H9 (cell line): ENCODE data around the gene WDR81. TPM values are rescaled to one million over a fixed set of nuclear protein-coding genes. Genes with fewer than 3 reads are reported as not detected.
A peak's percentile ranks its signal among the peaks of the same experiment; 100 is the strongest.
"Not testable (repeated sequence)": the region's sequence is repeated elsewhere in the genome, so short reads cannot be mapped to it uniquely, and the experiment has no call there.

Experiments
- DNase-seq: peaks from one replicate; pipeline ENCODE4 v3.0.0-alpha.2; 2017
- H2AFZ ChIP-seq: one replicate; pipeline ENCODE4 v1.6.1; 2013; ENCODE audit warnings: mild to moderate bottlenecking, low read length, control low read depth, moderate library complexity
- H2AK5ac ChIP-seq: 2 replicates; pipeline ENCODE4 v1.6.1; 2013; ENCODE audit warnings: low read length, control low read depth, mixed read lengths; ENCODE audit not compliant: insufficient read length
- H2BK120ac ChIP-seq: one replicate; pipeline ENCODE4 v1.6.1; 2013; ENCODE audit warnings: low read depth, mild to moderate bottlenecking, low read length, control low read depth, inconsistent platforms; ENCODE audit not compliant: poor library complexity, severe bottlenecking
- H2BK12ac ChIP-seq: 2 replicates; pipeline ENCODE4 v1.6.1; 2013; ENCODE audit warnings: low read length, control low read depth, mixed read lengths, low read depth; ENCODE audit not compliant: insufficient read length
- H2BK15ac ChIP-seq: 2 replicates; pipeline ENCODE4 v1.6.1; 2013; ENCODE audit warnings: low read depth, low read length, control low read depth
- H2BK20ac ChIP-seq: one replicate; pipeline ENCODE4 v1.6.1; 2013; ENCODE audit warnings: low read depth, mild to moderate bottlenecking, low read length, control low read depth, inconsistent platforms; ENCODE audit not compliant: poor library complexity, severe bottlenecking
- H2BK5ac ChIP-seq: 2 replicates; pipeline ENCODE4 v1.6.1; 2013; ENCODE audit warnings: low read length, control low read depth, mixed read lengths; ENCODE audit not compliant: insufficient read length
- H3K14ac ChIP-seq: 2 replicates; pipeline ENCODE4 v1.6.1; 2013; ENCODE audit warnings: low read length, control low read depth; ENCODE audit not compliant: insufficient read depth
- H3K18ac ChIP-seq: 2 replicates; pipeline ENCODE4 v1.6.1; 2013; ENCODE audit warnings: low read depth, mild to moderate bottlenecking, mixed read lengths, low read length, control low read depth; ENCODE audit not compliant: insufficient read length
- H3K23ac ChIP-seq: 2 replicates; pipeline ENCODE4 v1.6.1; 2013; ENCODE audit warnings: low read length, control low read depth, mixed read lengths, low read depth; ENCODE audit not compliant: insufficient read length
- H3K23me2 ChIP-seq: 2 replicates; pipeline ENCODE4 v1.6.1; 2013; ENCODE audit warnings: low read depth, mild to moderate bottlenecking, mixed read lengths, low read length, control low read depth; ENCODE audit not compliant: insufficient read length, poor library complexity, severe bottlenecking
- H3K27ac ChIP-seq: 2 replicates; pipeline ENCODE4 v1.5.1; 2013; ENCODE audit warnings: low read length, control low read depth, mixed read lengths, low read depth; ENCODE audit not compliant: insufficient read length
- H3K27me3 ChIP-seq: 2 replicates; pipeline ENCODE4 v1.6.1; 2013; ENCODE audit warnings: low read length, control low read depth, inconsistent platforms; ENCODE audit not compliant: insufficient read depth
- H3K4ac ChIP-seq: 2 replicates; pipeline ENCODE4 v1.6.1; 2013; ENCODE audit warnings: low read depth, mild to moderate bottlenecking, control low read depth, inconsistent platforms, low read length, moderate library complexity
- H3K4me1 ChIP-seq: 2 replicates; pipeline ENCODE4 v1.6.1; 2013; ENCODE audit warnings: low read length, control low read depth, inconsistent platforms; ENCODE audit not compliant: insufficient read depth
- H3K4me2 ChIP-seq: 2 replicates; pipeline ENCODE4 v1.6.1; 2013; ENCODE audit warnings: low read length, control low read depth, mixed read lengths; ENCODE audit not compliant: insufficient read length, insufficient read depth
- H3K56ac ChIP-seq: 2 replicates; pipeline ENCODE4 v1.6.1; 2013; ENCODE audit warnings: low read depth, mild to moderate bottlenecking, mixed read lengths, low read length, control low read depth; ENCODE audit not compliant: insufficient read length
- H3K79me1 ChIP-seq: 2 replicates; pipeline ENCODE4 v1.6.1; 2013; ENCODE audit warnings: low read depth, mild to moderate bottlenecking, moderate library complexity, low read length, control low read depth, inconsistent platforms; ENCODE audit not compliant: insufficient read depth, poor library complexity, severe bottlenecking
- H3K79me2 ChIP-seq: 2 replicates; pipeline ENCODE4 v1.6.1; 2013; ENCODE audit warnings: low read length, control low read depth, inconsistent platforms; ENCODE audit not compliant: insufficient read depth
- H3K9ac ChIP-seq: 2 replicates; pipeline ENCODE4 v1.6.1; 2013; ENCODE audit warnings: low read length, control low read depth, mixed read lengths; ENCODE audit not compliant: insufficient read length; ENCODE audit errors: extremely low read depth
- H3K9me3 ChIP-seq: one replicate; pipeline ENCODE4 v1.6.1; 2013; ENCODE audit warnings: low read depth, low read length, inconsistent platforms; ENCODE audit not compliant: control insufficient read depth
- H3T11ph ChIP-seq: one replicate; pipeline ENCODE4 v1.6.1; 2013; ENCODE audit warnings: mild to moderate bottlenecking, low read length, control low read depth, inconsistent platforms
- H4K20me1 ChIP-seq: one replicate; pipeline ENCODE4 v1.6.1; 2013; ENCODE audit not compliant: control insufficient read depth, insufficient read length, insufficient read depth
- H4K5ac ChIP-seq: 2 replicates; pipeline ENCODE4 v1.6.1; 2013; ENCODE audit warnings: low read depth, mild to moderate bottlenecking, mixed read lengths, low read length, control low read depth; ENCODE audit not compliant: insufficient read length
- H4K8ac ChIP-seq: replicated peaks from 2 replicates; pipeline ENCODE4 v1.6.1; 2013; ENCODE audit warnings: low read length, control low read depth, mixed read lengths, low read depth; ENCODE audit not compliant: insufficient read length
- H4K91ac ChIP-seq: 2 replicates; pipeline ENCODE4 v1.6.1; 2013; ENCODE audit warnings: low read depth, mild to moderate bottlenecking, moderate library complexity, mixed read lengths, low read length, control low read depth; ENCODE audit not compliant: insufficient read length
- H3K27ac Mint-ChIP-seq, 3 experiments: 2 replicates in 2 of 3; 3 replicates in 1 of 3; pipeline ENCODE4 v1.8.0; 2020 to 2021; ENCODE audit warnings: mixed read lengths in 3 of 3, mild to moderate bottlenecking in 1 of 3, moderate library complexity in 1 of 3
- H3K27me3 Mint-ChIP-seq: 2 replicates; pipeline ENCODE4 v1.8.0; 2021; ENCODE audit warnings: low read depth, mild to moderate bottlenecking, moderate library complexity, mixed read lengths
- H3K36me3 Mint-ChIP-seq, 3 experiments: 2 replicates in 2 of 3; 3 replicates in 1 of 3; pipeline ENCODE4 v1.8.0; 2020 to 2021; ENCODE audit warnings: low read depth in 3 of 3, mixed read lengths in 3 of 3; ENCODE audit not compliant: insufficient read depth in 1 of 3
- H3K4me1 Mint-ChIP-seq, 2 experiments: 2 replicates each; pipeline ENCODE4 v1.8.0; 2020; ENCODE audit warnings: mixed read lengths in 2 of 2
- H3K4me3 Mint-ChIP-seq, 2 experiments: 2 replicates in 1 of 2; 3 replicates in 1 of 2; pipeline ENCODE4 v1.8.0; 2020 to 2021; ENCODE audit warnings: mild to moderate bottlenecking in 2 of 2, mixed read lengths in 2 of 2, moderate library complexity in 1 of 2
- H3K9me3 Mint-ChIP-seq, 2 experiments: 2 replicates in 1 of 2; 3 replicates in 1 of 2; pipeline ENCODE4 v1.8.0; 2020; ENCODE audit warnings: mild to moderate bottlenecking in 2 of 2, mixed read lengths in 2 of 2, moderate library complexity in 1 of 2
- CTCF ChIP-seq: fragments of 200-600 bp; sonication (generic); conservative IDR thresholded peaks from 3 replicates; pipeline ENCODE4 v1.8.0; 2021; ENCODE audit warnings: antibody characterized with exemption, mild to moderate bottlenecking
- WGBS: extraction: QIAGEN DNeasy Blood & Tissue Kit; methylation state at CpG from one replicate; pipeline ENCODE4 v1.1.7; 2013; ENCODE audit warnings: missing lambda C conversion rate, low lambda C conversion rate, mixed read lengths; ENCODE audit not compliant: insufficient read length; ENCODE audit errors: extremely low coverage; 5-methylcytosine and 5-hydroxymethylcytosine counted together
- total RNA-seq: library from RNA; stranded (reverse); gene quantifications from 2 replicates; pipeline ENCODE4 v1.2.1, GENCODE V29; 2021

Gene WDR81
- total RNA-seq, 1 experiment from 2014 or later, result 20.2 TPM

GRCh38 chr17:1769822-1770477 is 45.4 kb downstream of the WDR81 start:
- Histone ChIP-seq H3K23ac (no peak overlapping the region), H2BK5ac (no peak overlapping the region), H2AK5ac (no peak overlapping the region), H3K9ac (no peak overlapping the region), H3K27ac (no peak overlapping the region), H3K56ac (no peak overlapping the region), H2BK20ac (no peak overlapping the region), H3K18ac (peak overlapping the region; percentile 55), H3K23me2 (no peaks in the 10 kb centered on the region), H2AFZ (no peak overlapping the region), H3K4me1 (no peaks in the 10 kb centered on the region), H2BK15ac (no peak overlapping the region), H4K20me1 (no peaks in the 10 kb centered on the region), H2BK120ac (no peak overlapping the region), H3K79me1 (no peaks in the 10 kb centered on the region), H2BK12ac (no peak overlapping the region), H3T11ph (no peak overlapping the region), H3K4ac (no peak overlapping the region), H3K79me2 (no peaks in the 10 kb centered on the region), H3K27me3 (no peaks in the 10 kb centered on the region), H4K8ac (no peak overlapping the region), H3K9me3 (no peaks in the 10 kb centered on the region), H3K14ac (peak overlapping the region; percentile 33), H4K5ac (no peak overlapping the region), H4K91ac (no peak overlapping the region), H3K4me2 (peak overlapping the region; percentile 20)
- peak; percentile 88 for DNase-seq
- peak overlapping the region in 1 of 2 experiments; percentile 25; a peak in 2 of 5 replicates for H3K4me3 Mint-ChIP-seq
- peaks cover 2 to 16% (median 16%) of the 10 kb centered on the region in 3 experiments; a peak in 6 of 7 replicates for H3K36me3 Mint-ChIP-seq
- peak overlapping the region; percentile 69 to 93 (median 90); a peak in 5 of 7 replicates for H3K27ac Mint-ChIP-seq
- H3K4me1 Mint-ChIP-seq, result peaks cover 10 to 11% of the 10 kb centered on the region in 2 experiments
- no CpG with 5 or more reads among the region's 21 CpGs for WGBS
- H3K27me3 Mint-ChIP-seq, result peaks cover 2% of the 10 kb centered on the region
- no peak for TF ChIP-seq CTCF
- H3K9me3 Mint-ChIP-seq, result no peaks in the 10 kb centered on the region

- H2BK15ac ChIP-seq, H4K8ac ChIP-seq, H3K9me3 ChIP-seq, H3K23ac ChIP-seq, H3K79me1 ChIP-seq, H2BK12ac ChIP-seq, H4K5ac ChIP-seq, H3K9me3 Mint-ChIP-seq, H3K4ac ChIP-seq, H3K4me3 Mint-ChIP-seq, H3K79me2 ChIP-seq, H3K4me2 ChIP-seq, H3K4me1 ChIP-seq, H2AK5ac ChIP-seq, H3K9ac ChIP-seq, H2BK20ac ChIP-seq, H3K27ac ChIP-seq, H3K27me3 ChIP-seq, H3K23me2 ChIP-seq, H3T11ph ChIP-seq, H3K14ac ChIP-seq, H2AFZ ChIP-seq, H3K56ac ChIP-seq, H3K27me3 Mint-ChIP-seq, H2BK5ac ChIP-seq, H2BK120ac ChIP-seq, H3K18ac ChIP-seq, DNase-seq, H4K20me1 ChIP-seq, H4K91ac ChIP-seq: not testable (repeated sequence)
- H3K4me1 Mint-ChIP-seq, result peaks cover 10 to 11% of the 10 kb centered on the region in 2 experiments
- peak overlapping the region in 1 of 3 experiments; percentile 11; a peak in 1 of 7 replicates for H3K27ac Mint-ChIP-seq
- peaks cover 8 to 37% (median 33%) of the 10 kb centered on the region in 3 experiments for H3K36me3 Mint-ChIP-seq
- no CpG with 5 or more reads among the region's 12 CpGs for whole genome bisulfite sequencing
Observed at GRCh38 chr17:1773000-1773695, 48.6 kb downstream of the WDR81 start.
